Superior temporal gyrus (tissue), 1 donor: Measurements from ENCODE around the gene ZDHHC7.
A peak's percentile ranks its signal among the peaks of the same experiment; 100 is the strongest.

Experiments
- DNase-seq: peaks from one replicate; pipeline ENCODE4 v3.0.0-alpha.2; 2016; ENCODE audit errors: extremely low spot score

ZDHHC7 gene

GRCh38 chr16:84964386-84965128 is 46.8 kb downstream of the ZDHHC7 start:
- no peak for DNase-seq

DNA sequence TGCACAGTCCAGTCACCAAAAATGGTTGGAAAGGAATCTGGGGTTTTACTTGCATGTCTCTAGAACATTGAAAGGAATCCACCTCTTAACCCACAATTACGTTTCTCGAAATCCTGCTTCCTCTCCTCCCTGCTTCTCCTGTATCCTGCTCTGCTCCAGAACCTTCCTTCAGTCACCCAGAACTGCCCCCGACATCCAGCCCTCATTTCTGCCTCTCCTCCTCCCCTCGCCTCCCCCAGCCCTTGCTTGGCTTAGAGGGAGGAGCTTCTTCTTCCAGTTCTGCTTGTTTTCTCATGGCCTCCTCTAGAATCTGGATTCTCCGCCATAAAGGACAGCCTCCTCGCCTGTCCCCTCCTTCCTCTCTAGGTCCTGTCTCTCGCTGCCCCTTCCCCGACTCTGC is 48.3 kb downstream of the ZDHHC7 start:
- DNase-seq, result no peak

GRCh38 chr16:84960942-84961341 is 50.4 kb downstream of the ZDHHC7 start:
- no peak for DNase-seq

DNA sequence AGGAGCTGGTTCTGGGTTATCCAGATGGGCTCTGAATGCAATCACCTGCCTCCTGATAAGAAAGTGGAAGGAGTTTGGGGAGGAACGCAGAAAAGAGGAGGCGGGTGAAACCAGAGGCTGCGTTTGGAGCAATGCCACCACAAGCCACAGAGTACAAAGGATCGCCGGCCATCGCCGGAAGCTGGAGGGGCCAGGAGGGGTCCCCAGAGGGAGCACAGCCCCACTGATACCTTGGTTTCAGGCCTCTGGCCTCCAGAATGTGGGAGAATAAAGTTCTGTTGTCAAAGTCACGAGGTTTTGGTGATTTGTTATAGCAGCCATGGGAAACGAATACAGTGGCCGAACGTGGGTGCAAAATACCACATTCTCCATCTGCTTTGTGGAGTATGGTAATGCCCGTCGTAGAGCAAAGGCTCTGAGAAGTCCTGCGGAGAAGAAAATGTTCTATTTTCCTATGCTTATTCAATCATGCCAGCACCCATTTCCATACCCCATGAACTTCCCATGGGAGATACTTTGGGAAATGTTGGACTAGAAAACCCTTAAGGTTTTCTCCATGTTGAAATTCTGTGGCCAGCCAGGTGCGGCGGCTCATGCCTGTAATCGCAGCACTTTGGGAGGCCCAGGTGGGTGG is 51.4 kb downstream of the ZDHHC7 start:
- no peak for DNase-seq

DNA sequence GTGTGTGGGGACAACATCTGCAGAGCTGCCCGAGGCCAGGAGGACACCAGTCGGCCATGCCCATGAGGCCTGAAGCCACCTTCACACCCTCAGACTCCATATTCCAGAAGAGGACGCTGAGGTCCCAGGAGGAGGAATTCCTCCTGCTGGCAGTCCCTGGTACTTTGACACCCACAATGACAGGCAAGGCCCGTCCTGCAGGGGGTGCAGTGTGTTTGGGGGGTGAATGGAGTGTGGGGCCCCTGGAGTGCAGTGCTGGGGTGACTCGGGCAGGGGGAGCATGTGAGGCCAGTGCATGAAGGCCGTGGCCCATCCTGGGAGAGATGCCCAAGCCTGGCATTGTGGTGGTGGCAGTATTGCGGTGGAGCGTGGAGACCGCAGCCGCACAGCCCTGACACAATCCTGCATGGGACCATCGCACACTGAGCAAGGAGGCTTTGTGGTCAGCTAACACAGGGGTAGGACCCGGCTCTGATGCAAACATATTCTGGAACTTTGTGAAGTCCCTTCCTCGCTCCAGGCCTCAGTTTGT is 52.2 kb downstream of the ZDHHC7 start:
- DNase-seq, result no peak

DNA sequence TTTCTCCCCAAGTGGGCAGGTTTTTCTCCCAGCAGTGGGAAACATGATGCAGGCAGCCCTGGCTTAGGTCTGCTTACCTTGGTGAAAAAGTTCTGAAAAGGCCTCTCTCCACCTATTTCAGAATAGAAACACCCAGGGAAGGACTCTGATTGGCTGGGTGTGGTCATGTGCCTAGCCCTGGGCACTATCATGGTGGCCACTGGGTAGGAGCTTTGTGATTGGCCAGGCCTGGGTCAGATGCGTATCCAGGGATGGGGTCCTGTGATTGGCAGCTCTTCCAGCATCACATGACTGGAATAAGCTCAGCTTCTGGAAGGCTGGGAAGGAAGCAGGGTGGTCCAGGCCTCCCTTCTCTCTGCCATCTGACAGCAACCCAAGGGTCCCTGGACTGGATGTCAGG is 53.5 kb downstream of the ZDHHC7 start:
- DNase-seq, result no peak

DNA sequence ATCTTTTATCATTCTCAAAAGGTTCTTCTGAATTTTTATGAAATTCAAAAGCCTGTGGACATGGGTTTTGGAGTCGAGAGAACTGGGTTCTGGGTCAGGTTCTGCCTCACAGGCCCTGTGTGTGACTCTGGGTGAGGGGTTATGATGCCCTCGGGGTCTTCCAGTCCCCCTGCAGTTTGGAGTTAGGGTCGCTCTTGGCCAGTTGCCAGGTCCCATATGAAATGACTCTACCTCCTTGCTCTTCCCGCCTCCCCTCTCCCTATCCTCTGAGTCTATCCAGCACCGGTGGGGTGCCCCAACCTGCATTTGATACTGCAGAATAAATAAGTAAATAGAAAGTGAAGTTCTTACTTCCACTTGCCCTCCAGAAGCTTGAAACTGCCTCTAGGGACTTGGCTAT is 54.1 kb downstream of the ZDHHC7 start:
- no peak for DNase-seq

GRCh38 chr16:84955427-84955826 is 55.9 kb downstream of the ZDHHC7 start:
- DNase-seq, result no peak

GRCh38 chr16:84953190-84953746 is 58.1 kb downstream of the ZDHHC7 start:
- no peak for DNase-seq

- DNase-seq, result peak; percentile 96
Observed at GRCh38 chr16:84952335-84953189, 58.8 kb downstream of the ZDHHC7 start.

- no peak for DNase-seq
Observed at GRCh38 chr16:84950906-84951305, 60.4 kb downstream of the ZDHHC7 start.

- no peak for DNase-seq
Observed at GRCh38 chr16:84949772-84950436, 61.4 kb downstream of the ZDHHC7 start.

DNA sequence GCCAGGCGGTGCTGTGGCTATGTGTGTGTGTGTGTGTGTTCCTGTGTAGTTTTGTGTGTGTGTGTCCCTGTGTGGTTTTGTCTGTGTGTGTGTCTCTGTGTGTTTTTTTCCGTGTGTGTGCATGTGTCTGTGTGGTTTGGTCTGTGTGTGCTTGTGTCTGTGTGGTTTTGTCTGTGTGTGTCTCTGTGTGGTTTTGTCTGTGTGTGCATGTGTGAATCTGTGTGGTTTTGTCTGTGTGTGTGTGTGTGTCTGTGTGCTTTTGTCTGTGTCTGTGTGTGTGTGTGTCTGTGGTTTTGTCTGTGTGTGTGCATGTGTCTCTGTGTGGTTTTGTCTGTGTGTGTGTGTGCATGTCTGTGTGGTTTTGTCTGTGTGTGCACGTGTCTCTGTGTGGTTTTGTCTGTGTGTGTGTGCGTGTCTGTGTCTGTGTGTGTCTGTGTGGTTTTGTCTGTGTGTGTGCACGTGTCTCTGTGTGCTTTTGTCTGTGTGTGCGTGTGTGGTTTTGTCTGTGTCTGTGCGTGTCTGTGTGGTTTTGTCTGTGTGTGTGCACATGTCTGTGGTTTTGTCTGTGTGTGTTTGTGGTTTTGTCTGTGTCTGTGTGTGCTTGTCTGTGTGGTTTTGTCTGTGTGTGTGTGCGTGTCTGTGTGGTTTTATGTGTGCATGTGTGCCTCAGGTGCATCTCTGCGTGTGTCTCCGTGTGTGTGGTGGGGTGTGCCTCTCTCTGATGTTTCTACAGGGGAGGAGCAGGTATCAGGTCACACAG is 62.3 kb downstream of the ZDHHC7 start:
- no peak for DNase-seq

DNA sequence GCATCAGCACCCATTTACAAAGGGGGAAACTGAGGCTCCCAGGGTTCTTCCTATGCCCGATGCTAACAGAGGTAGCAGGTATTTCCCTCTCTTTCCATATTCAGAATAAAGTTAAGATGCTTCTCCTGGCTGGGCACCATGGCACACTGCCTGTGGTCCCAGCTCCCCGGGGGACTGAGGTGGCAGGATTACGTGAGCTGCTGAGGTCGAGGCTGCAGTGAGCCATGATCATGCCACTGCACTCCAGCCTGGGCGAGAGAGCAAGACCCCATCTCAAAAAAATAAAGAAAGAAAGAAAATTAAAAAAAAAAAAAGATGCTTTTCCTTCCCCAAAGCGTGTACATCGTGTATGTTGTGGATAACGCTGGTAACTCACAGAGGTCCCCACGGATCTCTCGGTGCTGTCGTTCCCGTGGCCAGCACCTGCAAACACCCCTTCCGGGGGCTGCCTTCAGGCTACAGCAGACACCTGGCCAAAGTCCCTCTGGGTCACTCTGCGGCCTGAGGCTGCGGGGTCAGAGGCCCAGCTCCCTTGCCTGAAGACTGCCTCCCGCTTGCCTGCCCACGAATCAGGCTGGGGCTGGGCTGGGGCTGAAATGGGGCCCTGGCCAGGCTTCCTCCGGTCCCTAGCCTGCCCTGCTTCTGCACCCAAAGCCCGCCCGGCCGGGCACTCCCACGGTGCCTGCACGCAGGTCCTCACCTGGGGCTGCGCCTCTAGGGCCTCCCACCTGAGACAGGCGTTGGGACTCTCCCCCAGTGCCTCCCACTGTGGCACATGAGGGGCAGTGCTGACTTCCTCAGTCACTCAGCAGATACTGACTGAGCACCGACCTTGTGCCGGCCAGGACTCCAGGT is 63.1 kb downstream of the ZDHHC7 start:
- DNase-seq, result no peak

GRCh38 chr16:84947022-84947421 is 64.3 kb downstream of the ZDHHC7 start:
- no peak for DNase-seq

DNA sequence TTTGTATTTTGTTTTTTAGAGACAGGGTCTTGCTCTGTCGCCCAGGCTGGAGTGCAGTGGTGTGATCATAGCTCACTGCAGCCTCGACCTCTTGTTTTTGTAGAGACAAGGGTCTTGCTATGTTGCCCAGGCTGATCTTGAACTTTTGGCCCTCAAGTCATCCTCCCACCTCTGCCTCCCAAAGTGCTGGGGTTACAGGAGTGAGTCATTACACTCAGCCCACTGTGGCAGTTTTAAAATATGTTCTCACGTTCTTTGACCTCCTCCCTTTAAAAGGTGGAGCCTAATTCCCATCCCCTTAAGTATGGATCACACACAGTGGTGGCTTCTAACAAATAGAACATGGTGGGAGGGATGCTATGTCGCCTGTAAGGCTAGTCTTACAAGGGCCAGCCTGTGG is 67.7 kb downstream of the ZDHHC7 start:
- DNase-seq, result no peak

- no peak for DNase-seq
Observed at GRCh38 chr16:84942786-84943185, 68.5 kb downstream of the ZDHHC7 start.

- no peak for DNase-seq
Observed at GRCh38 chr16:84941921-84942320, 69.4 kb downstream of the ZDHHC7 start.

DNA sequence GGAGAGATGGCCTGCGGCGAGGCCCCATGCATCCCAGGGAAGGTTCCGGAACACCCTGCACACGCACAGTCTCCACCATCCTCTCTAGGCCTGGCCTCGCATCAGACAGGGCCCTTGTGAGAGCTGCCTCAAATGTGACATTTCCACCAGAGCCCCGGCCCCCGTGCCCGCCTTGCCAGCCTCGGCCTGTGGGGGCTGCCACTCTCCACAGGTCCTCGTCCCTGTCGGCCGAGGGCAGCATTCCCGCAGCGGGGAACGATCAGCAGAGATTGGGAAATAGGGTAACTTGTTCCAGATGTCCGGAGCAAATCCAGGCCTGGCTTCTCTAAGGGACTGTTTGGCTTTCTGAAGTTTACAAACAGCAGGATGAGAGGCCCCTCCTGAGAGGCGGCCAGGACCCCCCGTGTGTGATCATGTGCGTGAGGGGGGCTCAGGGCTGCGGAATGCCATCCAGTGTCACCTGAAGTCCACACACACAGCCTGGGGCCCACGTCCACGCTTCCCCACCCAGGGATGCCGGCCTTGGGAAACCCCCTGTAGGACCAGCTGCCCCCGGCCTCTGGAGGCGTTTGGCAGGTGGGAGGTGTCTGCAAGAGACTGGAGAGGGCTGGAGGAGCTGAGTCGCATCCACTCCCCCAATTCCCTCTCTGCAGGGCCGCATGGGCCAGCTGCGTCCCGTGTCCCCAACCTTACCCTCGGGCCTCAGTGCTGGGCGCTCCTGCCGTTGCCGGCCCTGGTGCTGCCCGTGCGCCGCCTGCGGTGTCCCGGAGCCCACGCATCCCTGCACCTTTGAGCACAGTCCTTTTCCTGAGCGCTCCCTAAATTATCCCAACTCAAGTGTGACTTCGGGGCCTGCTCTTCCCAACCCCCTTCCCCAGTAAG is 70.4 kb downstream of the ZDHHC7 start:
- no peak for DNase-seq
